MCF 10A (cell line): ENCODE data around the gene FKBP2. TPM values are rescaled to one million over a fixed set of nuclear protein-coding genes. Genes with fewer than 3 reads are reported as not detected.
A peak's percentile ranks its signal among the peaks of the same experiment; 100 is the strongest.

Experiments used
- BruUV-seq: library from RNA; stranded (reverse); fragments of 400-500 nt; replicated peaks from 2 replicates; lab custom pipeline; 2021; lab: Mats Ljungman, UMichigan
- CTCF ChIA-PET: fragments of 300-600 bp; sonication (Branson Sonifier 250); formaldehyde crosslinking; extraction: SDS; loops from one replicate; lab custom pipeline; 2021; ENCODE audit warnings: antibody characterized with exemption, inconsistent platforms; lab: Yijun Ruan, JAX
- POLR2A ChIA-PET: fragments of 300-600, 350-650 bp; sonication (Branson Sonifier 250); formaldehyde crosslinking; extraction: SDS; loops from one replicate; lab custom pipeline; 2020; ENCODE audit warnings: antibody characterized with exemption, inconsistent platforms; lab: Yijun Ruan, JAX
- DNase-seq: peaks from one replicate; pipeline ENCODE4 v3.0.0-alpha.2; 2018; ENCODE audit not compliant: unreplicated experiment
- H3K27ac Mint-ChIP-seq: one replicate; pipeline ENCODE4 v1.8.0; 2022; ENCODE audit warnings: mild to moderate bottlenecking, low read depth, mixed read lengths; ENCODE audit not compliant: unreplicated experiment
- H3K27me3 Mint-ChIP-seq: one replicate; pipeline ENCODE4 v1.8.0; 2022; ENCODE audit warnings: mixed read lengths; ENCODE audit not compliant: insufficient read depth, unreplicated experiment
- H3K36me3 Mint-ChIP-seq: one replicate; pipeline ENCODE4 v1.8.0; 2022; ENCODE audit warnings: mild to moderate bottlenecking, moderate library complexity, mixed read lengths; ENCODE audit not compliant: insufficient read depth, unreplicated experiment
- H3K4me1 Mint-ChIP-seq: one replicate; pipeline ENCODE4 v1.8.0; 2022; ENCODE audit warnings: mixed read lengths; ENCODE audit not compliant: insufficient read depth, unreplicated experiment
- H3K4me3 Mint-ChIP-seq: one replicate; pipeline ENCODE4 v1.8.0; 2022; ENCODE audit warnings: mild to moderate bottlenecking, moderate library complexity, mixed read lengths; ENCODE audit not compliant: unreplicated experiment
- H3K9me3 Mint-ChIP-seq: one replicate; pipeline ENCODE4 v1.8.0; 2022; ENCODE audit warnings: mixed read lengths; ENCODE audit not compliant: unreplicated experiment
- intact Hi-C: fragments of 100-400 bp; cut with micrococcal nuclease; formaldehyde crosslinking; loops from 2 replicates; pipeline ENCODE4 v1.14.1; 2022
- total RNA-seq: library from RNA; stranded (reverse); gene quantifications from 2 replicates; pipeline ENCODE4 v1.2.3, GENCODE V29; 2022
- TF ChIP-seq, protein P1 (sequence below): fragments of 200-600 bp; IDR thresholded peaks from one replicate; pipeline ENCODE4 v1.8.0; 2022; ENCODE audit warnings: antibody characterized with exemption, mild to moderate bottlenecking; ENCODE audit not compliant: unreplicated experiment

The FKBP2 gene
- total RNA-seq, 1 experiment from 2014 or later, result 86.0 TPM

DNA sequence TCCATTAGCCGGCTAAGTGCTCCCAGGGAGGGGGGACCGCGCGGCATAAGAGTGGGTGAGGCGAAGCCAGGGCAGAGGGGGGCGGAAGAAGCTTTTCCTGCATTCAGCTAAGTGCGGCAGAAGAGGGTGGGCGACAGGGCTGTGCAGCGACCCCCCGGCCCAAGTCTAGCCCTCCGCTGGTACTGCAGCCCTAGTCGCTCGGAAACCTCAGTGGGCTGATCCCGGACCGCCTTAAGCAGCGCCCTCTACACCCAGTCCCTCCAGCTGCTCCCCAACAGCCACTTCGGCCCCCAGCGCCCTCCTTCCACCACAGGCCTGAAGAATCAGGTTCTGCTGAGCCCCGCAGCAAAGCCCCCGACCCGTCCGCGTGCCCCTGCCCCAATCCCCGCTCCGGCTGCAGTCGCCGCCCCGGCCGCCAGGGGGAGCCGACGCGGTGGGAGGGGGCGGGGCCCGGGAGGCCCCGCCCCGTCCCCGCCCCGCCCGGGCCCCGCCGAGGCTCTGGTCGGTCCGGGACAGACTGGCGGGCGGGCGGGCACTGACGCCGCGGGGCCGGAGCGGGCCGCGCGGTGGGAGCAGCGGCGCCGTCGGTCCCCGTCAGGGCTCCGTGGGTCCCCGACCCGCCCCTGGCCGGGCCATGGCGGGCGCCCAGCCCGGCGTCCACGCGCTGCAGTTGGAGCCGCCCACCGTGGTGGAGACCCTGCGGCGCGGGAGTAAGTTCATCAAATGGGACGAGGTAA, 10.3 kb downstream of the FKBP2 start, which contains the start of gene PLCB3:
PLCB3 (plus strand) TSS at position 515 of the 737 bp plus-strand sequence; CDS start at position 635, 120 bp downstream.
- DNase-seq, result peak; percentile 46
- intact Hi-C loops, result loop anchor here (1.0 to 5.0 kb wide), 4 partner anchors 18 to 106 kb away; partner anchors contain the start of genes GPR137 and RPS6KA4
- TF ChIP-seq, protein P1, sequence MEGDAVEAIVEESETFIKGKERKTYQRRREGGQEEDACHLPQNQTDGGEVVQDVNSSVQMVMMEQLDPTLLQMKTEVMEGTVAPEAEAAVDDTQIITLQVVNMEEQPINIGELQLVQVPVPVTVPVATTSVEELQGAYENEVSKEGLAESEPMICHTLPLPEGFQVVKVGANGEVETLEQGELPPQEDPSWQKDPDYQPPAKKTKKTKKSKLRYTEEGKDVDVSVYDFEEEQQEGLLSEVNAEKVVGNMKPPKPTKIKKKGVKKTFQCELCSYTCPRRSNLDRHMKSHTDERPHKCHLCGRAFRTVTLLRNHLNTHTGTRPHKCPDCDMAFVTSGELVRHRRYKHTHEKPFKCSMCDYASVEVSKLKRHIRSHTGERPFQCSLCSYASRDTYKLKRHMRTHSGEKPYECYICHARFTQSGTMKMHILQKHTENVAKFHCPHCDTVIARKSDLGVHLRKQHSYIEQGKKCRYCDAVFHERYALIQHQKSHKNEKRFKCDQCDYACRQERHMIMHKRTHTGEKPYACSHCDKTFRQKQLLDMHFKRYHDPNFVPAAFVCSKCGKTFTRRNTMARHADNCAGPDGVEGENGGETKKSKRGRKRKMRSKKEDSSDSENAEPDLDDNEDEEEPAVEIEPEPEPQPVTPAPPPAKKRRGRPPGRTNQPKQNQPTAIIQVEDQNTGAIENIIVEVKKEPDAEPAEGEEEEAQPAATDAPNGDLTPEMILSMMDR, result peak; percentile 85
- no peaks in the 10 kb centered on the region for H3K36me3 Mint-ChIP-seq
- ChIA-PET CTCF (interaction anchor here (0.6 to 4.5 kb wide), 23 partner anchors 8 to 861 kb away, joined by 3 to 65 read pairs (median 5); partner anchors contain the start of genes CATSPERZ, FKBP2, NUDT22 and STIP1), POLR2A (interaction anchor here (1.2 to 3.3 kb wide), 11 partner anchors 8 to 65 kb away, joined by 3 to 53 read pairs (median 6); partner anchors contain the start of genes BAD, ESRRA, FKBP2 and GPR137)
- H3K27ac Mint-ChIP-seq, result peak within 1 kb of the TSS; percentile 89
- peaks cover 6% of the 10 kb centered on the region for H3K4me1 Mint-ChIP-seq
- BruUV-seq, result no TSS peak
- H3K9me3 Mint-ChIP-seq, result no peaks in the 10 kb centered on the region
- no peaks in the 10 kb centered on the region for H3K27me3 Mint-ChIP-seq
- H3K4me3 Mint-ChIP-seq, result peak within 1 kb of the TSS; percentile 87

DNA sequence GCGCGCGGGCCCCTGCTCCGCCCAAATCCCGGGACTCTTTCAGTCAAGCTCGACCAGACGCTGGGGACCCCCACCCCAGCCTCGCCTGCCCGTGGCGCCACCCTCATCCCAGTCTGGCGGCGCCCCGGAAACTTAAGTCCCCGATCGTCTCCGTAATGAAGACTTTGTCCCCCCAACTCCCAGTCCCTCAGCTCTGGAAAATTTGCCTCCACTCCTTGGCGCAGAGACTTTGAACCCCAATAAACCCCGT, 10.8 kb downstream of the FKBP2 start:
- H3K4me1 Mint-ChIP-seq, result peaks cover 6% of the 10 kb centered on the region
- H3K27ac Mint-ChIP-seq, result peak overlapping the region; percentile 89
- H3K9me3 Mint-ChIP-seq, result no peaks in the 10 kb centered on the region
- TF ChIP-seq, protein P1, result no peak
- ChIA-PET CTCF (interaction anchor here (0.6 to 4.5 kb wide), 13 partner anchors 8 to 860 kb away, joined by 3 to 65 read pairs (median 6); partner anchors contain the start of genes CATSPERZ and TM7SF2), POLR2A (interaction anchor here (0.8 to 3.3 kb wide), 14 partner anchors 8 to 70 kb away, joined by 3 to 53 read pairs (median 6); partner anchors contain the start of genes BAD, ESRRA, FKBP2 and GPR137)
- H3K4me3 Mint-ChIP-seq, result peak overlapping the region; percentile 87
- no peak for DNase-seq
- H3K36me3 Mint-ChIP-seq, result no peaks in the 10 kb centered on the region
- BruUV-seq, result no TSS peak
- no peaks in the 10 kb centered on the region for H3K27me3 Mint-ChIP-seq
- intact Hi-C loops, result loop anchor here (1.0 to 5.0 kb wide), 5 partner anchors 18 to 106 kb away; partner anchors contain the start of genes CATSPERZ, GPR137 and RPS6KA4

DNA sequence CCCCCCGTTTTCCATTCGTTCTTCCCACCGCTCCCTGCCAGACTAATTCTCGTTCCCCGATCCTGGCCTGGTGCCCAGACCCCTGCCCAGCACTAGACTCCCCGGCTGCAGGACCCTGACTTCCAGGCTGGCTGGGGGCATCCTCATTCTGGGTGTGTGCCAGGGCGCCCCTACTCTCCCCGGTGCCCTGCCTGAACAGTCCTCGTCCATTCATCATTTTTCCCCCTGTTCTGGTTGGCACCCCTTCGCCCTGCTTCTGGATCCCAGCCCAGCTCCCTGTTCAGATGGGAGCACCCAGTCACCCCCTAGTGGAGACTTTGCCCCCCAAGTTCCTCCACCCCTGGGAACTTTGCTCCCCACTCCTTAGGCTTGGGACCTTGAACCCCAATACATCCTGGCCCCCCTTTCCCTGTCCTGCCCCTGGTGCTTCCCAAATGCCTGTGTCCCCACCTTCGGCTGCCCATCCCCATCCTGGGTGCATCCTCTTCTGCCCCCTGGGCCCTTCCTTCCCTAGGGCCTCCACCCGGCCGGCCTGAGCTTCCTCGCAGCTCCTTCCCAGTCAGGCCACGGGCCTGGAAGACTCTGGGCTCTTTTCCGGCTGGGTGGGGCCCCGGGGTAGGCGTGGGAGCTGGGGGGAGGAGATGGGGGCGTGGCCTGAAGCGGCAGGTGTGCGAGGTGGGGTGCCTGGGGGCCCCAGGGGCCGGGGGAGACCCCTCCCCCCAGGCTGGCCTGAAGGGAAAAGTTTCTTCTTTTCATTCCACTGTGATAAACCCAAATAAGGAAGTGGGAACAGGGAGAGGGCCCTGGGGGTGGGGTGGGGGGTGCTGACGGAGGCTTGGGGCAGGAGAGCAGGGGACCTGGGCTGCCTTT, 11.3 kb downstream of the FKBP2 start:
- H3K27ac Mint-ChIP-seq, result peak overlapping the region; percentile 89
- peak; percentile 69 for DNase-seq
- POLR2A ChIA-PET, result interaction anchor here (0.7 to 3.3 kb wide), 17 partner anchors 9 to 1411 kb away, joined by 3 to 53 read pairs (median 5); partner anchors contain the start of genes BAD, ESRRA, FKBP2 and GPR137
- TF ChIP-seq, protein P1, result no peak
- peak overlapping the region; percentile 87 for H3K4me3 Mint-ChIP-seq
- H3K27me3 Mint-ChIP-seq, result no peaks in the 10 kb centered on the region
- peaks cover 6% of the 10 kb centered on the region for H3K4me1 Mint-ChIP-seq
- H3K9me3 Mint-ChIP-seq, result no peaks in the 10 kb centered on the region
- CTCF ChIA-PET, result interaction anchor here (0.6 to 4.5 kb wide), 17 partner anchors 9 to 310 kb away, joined by 3 to 65 read pairs (median 4); partner anchors contain the start of gene CATSPERZ
- intact Hi-C loops, result loop anchor here (2.0 to 5.0 kb wide), 4 partner anchors 35 to 105 kb away; partner anchors contain the start of genes CATSPERZ, GPR137 and RPS6KA4
- no peaks in the 10 kb centered on the region for H3K36me3 Mint-ChIP-seq
- BruUV-seq, result no TSS peak
